WTC11 (cell line): ENCODE results near the gene PAQR4. TPM values are rescaled to one million over a fixed set of nuclear protein-coding genes. Genes with fewer than 3 reads are reported as not detected.

Experiments
- ATAC-seq: fragments of 200-7000 bp; cut with Tn5 transposase; 2 replicates; pipeline ENCODE4 v1.10.0; 2021; ENCODE audit warnings: mild to moderate bottlenecking, moderate library complexity
- CTCF ChIA-PET: fragments of 300-600 bp; sonication (Branson Sonifier 250); formaldehyde crosslinking; loops from one replicate; lab custom pipeline; 2021; ENCODE audit warnings: antibody characterized with exemption; lab: Charles Lee
- POLR2A ChIA-PET: fragments of 350-600 bp; sonication (Branson Sonifier 250); formaldehyde crosslinking; loops from one replicate; lab custom pipeline; 2021; ENCODE audit warnings: antibody characterized with exemption; lab: Charles Lee
- DNase-seq: peaks from one replicate; pipeline ENCODE4 v3.0.0; 2021; ENCODE audit warnings: low spot score
- H3K27ac Mint-ChIP-seq: 2 replicates; pipeline ENCODE4 v1.8.0; 2021; ENCODE audit warnings: mixed read lengths
- H3K27me3 Mint-ChIP-seq: 2 replicates; pipeline ENCODE4 v1.8.0; 2021; ENCODE audit warnings: low read depth, mild to moderate bottlenecking, moderate library complexity, mixed read lengths
- H3K36me3 Mint-ChIP-seq: 2 replicates; pipeline ENCODE4 v1.8.0; 2021; ENCODE audit warnings: mixed read lengths
- H3K4me1 Mint-ChIP-seq: 2 replicates; pipeline ENCODE4 v1.8.0; 2022; ENCODE audit warnings: mixed read lengths
- H3K4me3 Mint-ChIP-seq: 2 replicates; pipeline ENCODE4 v1.8.0; 2021; ENCODE audit warnings: mild to moderate bottlenecking, moderate library complexity, mixed read lengths
- H3K9me3 Mint-ChIP-seq: 2 replicates; pipeline ENCODE4 v1.8.0; 2021; ENCODE audit warnings: mixed read lengths
- CBFB ChIP-seq: sonication (generic); formaldehyde crosslinking; IDR thresholded peaks from 2 replicates; pipeline ENCODE4 v1.8.1; 2022; ENCODE audit warnings: mild to moderate bottlenecking, low read depth, missing genetic modification reagents
- EMX1 ChIP-seq: fragments of 250-450 bp; sonication (Bioruptor Pico); IDR thresholded peaks from 2 replicates; pipeline ENCODE4 v1.8.0; 2021; ENCODE audit warnings: mild to moderate bottlenecking
- ETV6 ChIP-seq: sonication (generic); formaldehyde crosslinking; IDR thresholded peaks from 2 replicates; pipeline ENCODE4 v1.8.1; 2022; ENCODE audit warnings: mild to moderate bottlenecking, missing genetic modification reagents
- FOXK1 ChIP-seq: sonication (generic); formaldehyde crosslinking; IDR thresholded peaks from 2 replicates; pipeline ENCODE4 v1.8.0; 2022; ENCODE audit warnings: mild to moderate bottlenecking, moderate library complexity, missing genetic modification reagents
- FOXP1 ChIP-seq: sonication (generic); formaldehyde crosslinking; IDR thresholded peaks from 2 replicates; pipeline ENCODE4 v1.8.0; 2022; ENCODE audit warnings: missing genetic modification reagents, mild to moderate bottlenecking, moderate library complexity, borderline replicate concordance
- IRF2 ChIP-seq: sonication (generic); formaldehyde crosslinking; IDR thresholded peaks from 2 replicates; pipeline ENCODE4 v1.8.0; 2022; ENCODE audit warnings: low read depth, missing genetic modification reagents, borderline replicate concordance
- KAT7 ChIP-seq: sonication (generic); formaldehyde crosslinking; IDR thresholded peaks from 2 replicates; pipeline ENCODE4 v1.8.1; 2023; ENCODE audit warnings: missing genetic modification reagents, mild to moderate bottlenecking, borderline replicate concordance
- MYBL2 ChIP-seq: sonication (generic); formaldehyde crosslinking; IDR thresholded peaks from 2 replicates; pipeline ENCODE4 v1.8.1; 2023; ENCODE audit warnings: mild to moderate bottlenecking, moderate library complexity, missing genetic modification reagents
- SMAD3 ChIP-seq: sonication (generic); formaldehyde crosslinking; IDR thresholded peaks from 2 replicates; pipeline ENCODE4 v1.8.0; 2022; ENCODE audit warnings: missing genetic modification reagents, mild to moderate bottlenecking, borderline replicate concordance
- TEAD1 ChIP-seq: sonication (generic); formaldehyde crosslinking; IDR thresholded peaks from 2 replicates; pipeline ENCODE4 v1.8.0; 2022; ENCODE audit warnings: mild to moderate bottlenecking, missing genetic modification reagents
- TP53 ChIP-seq: sonication (generic); formaldehyde crosslinking; IDR thresholded peaks from 2 replicates; pipeline ENCODE4 v1.8.1; 2023; ENCODE audit warnings: mild to moderate bottlenecking, missing genetic modification reagents
- ZBTB21 ChIP-seq: sonication (generic); formaldehyde crosslinking; IDR thresholded peaks from 2 replicates; pipeline ENCODE4 v1.8.1; 2023; ENCODE audit warnings: mild to moderate bottlenecking, missing genetic modification reagents, borderline replicate concordance
- ZNF416 ChIP-seq: fragments of 250-450 bp; sonication (Bioruptor Pico); IDR thresholded peaks from 2 replicates; pipeline ENCODE4 v1.9.0; 2021; ENCODE audit warnings: mild to moderate bottlenecking, inconsistent platforms
- ZNF423 ChIP-seq: fragments of 250-450 bp; sonication (Bioruptor Pico); IDR thresholded peaks from 2 replicates; pipeline ENCODE4 v2.1.2; 2022; ENCODE audit warnings: mild to moderate bottlenecking, moderate library complexity
- total RNA-seq: library from RNA; stranded (reverse); gene quantifications from 3 replicates; pipeline ENCODE4 v1.2.3, GENCODE V29; 2021
- TF ChIP-seq, protein P1 (sequence below): sonication (generic); formaldehyde crosslinking; IDR thresholded peaks from 2 replicates; pipeline ENCODE4 v1.8.1; 2023; ENCODE audit warnings: mild to moderate bottlenecking, missing genetic modification reagents, borderline replicate concordance
- TF ChIP-seq, protein P2 (sequence below): sonication (generic); formaldehyde crosslinking; IDR thresholded peaks from 2 replicates; pipeline ENCODE4 v1.8.1; 2023; ENCODE audit warnings: mild to moderate bottlenecking, missing genetic modification reagents
- TF ChIP-seq, protein P3 (sequence below): sonication (generic); formaldehyde crosslinking; conservative IDR thresholded peaks from 2 replicates; pipeline ENCODE4 v1.8.1; 2023; ENCODE audit warnings: mild to moderate bottlenecking, low read depth, missing genetic modification reagents, moderate library complexity
- TF ChIP-seq, protein P4 (sequence below): sonication (generic); formaldehyde crosslinking; IDR thresholded peaks from 2 replicates; pipeline ENCODE4 v1.8.1; 2023; ENCODE audit warnings: mild to moderate bottlenecking, moderate library complexity, missing genetic modification reagents
- TF ChIP-seq, protein P5 (sequence below): sonication (generic); formaldehyde crosslinking; IDR thresholded peaks from 2 replicates; pipeline ENCODE4 v1.8.1; 2023; ENCODE audit warnings: mild to moderate bottlenecking, missing genetic modification reagents, moderate library complexity
- TF ChIP-seq, protein P6 (sequence below): sonication (generic); formaldehyde crosslinking; IDR thresholded peaks from 2 replicates; pipeline ENCODE4 v1.8.0; 2023; ENCODE audit warnings: missing genetic modification reagents
- TF ChIP-seq, protein P7 (sequence below): sonication (generic); formaldehyde crosslinking; IDR thresholded peaks from 2 replicates; pipeline ENCODE4 v1.8.0; 2022; ENCODE audit warnings: mild to moderate bottlenecking, missing genetic modification reagents
- TF ChIP-seq, protein P8 (sequence below): sonication (generic); formaldehyde crosslinking; IDR thresholded peaks from 2 replicates; pipeline ENCODE4 v1.8.0; 2022; ENCODE audit warnings: mild to moderate bottlenecking, missing genetic modification reagents

The PAQR4 gene
- total RNA-seq, 1 experiment from 2014 or later: 32.4 TPM

DNA sequence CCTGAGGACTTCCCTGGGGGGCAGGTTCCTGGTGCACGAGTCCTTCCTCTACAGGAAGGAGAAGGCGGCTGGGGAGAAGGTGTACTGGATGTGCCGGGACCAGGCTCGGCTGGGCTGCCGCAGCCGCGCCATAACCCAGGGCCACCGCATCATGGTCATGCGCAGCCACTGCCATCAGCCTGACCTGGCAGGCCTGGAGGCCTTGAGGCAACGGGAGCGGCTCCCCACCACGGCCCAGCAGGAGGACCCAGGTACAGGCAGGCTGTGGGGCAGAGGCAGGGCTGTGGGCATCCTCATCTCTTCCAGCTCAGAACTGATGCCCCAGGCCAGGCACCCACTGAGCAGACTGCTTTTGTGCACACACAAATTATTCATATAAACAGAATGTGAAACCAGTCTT is 30.9 kb upstream of the PAQR4 start:
- ChIA-PET CTCF (interaction anchor here (0.7 to 2.7 kb wide), 2 partner anchors 11 to 104 kb away, joined by 4 to 10 read pairs; no protein-coding TSS in a partner anchor), POLR2A (no interaction called here)
- ATAC-seq: no peak
- H3K9me3 Mint-ChIP-seq: no peaks in the 10 kb centered on the region
- peaks cover 13% of the 10 kb centered on the region for H3K36me3 Mint-ChIP-seq
- TF ChIP-seq, protein P1, sequence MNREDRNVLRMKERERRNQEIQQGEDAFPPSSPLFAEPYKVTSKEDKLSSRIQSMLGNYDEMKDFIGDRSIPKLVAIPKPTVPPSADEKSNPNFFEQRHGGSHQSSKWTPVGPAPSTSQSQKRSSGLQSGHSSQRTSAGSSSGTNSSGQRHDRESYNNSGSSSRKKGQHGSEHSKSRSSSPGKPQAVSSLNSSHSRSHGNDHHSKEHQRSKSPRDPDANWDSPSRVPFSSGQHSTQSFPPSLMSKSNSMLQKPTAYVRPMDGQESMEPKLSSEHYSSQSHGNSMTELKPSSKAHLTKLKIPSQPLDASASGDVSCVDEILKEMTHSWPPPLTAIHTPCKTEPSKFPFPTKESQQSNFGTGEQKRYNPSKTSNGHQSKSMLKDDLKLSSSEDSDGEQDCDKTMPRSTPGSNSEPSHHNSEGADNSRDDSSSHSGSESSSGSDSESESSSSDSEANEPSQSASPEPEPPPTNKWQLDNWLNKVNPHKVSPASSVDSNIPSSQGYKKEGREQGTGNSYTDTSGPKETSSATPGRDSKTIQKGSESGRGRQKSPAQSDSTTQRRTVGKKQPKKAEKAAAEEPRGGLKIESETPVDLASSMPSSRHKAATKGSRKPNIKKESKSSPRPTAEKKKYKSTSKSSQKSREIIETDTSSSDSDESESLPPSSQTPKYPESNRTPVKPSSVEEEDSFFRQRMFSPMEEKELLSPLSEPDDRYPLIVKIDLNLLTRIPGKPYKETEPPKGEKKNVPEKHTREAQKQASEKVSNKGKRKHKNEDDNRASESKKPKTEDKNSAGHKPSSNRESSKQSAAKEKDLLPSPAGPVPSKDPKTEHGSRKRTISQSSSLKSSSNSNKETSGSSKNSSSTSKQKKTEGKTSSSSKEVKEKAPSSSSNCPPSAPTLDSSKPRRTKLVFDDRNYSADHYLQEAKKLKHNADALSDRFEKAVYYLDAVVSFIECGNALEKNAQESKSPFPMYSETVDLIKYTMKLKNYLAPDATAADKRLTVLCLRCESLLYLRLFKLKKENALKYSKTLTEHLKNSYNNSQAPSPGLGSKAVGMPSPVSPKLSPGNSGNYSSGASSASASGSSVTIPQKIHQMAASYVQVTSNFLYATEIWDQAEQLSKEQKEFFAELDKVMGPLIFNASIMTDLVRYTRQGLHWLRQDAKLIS (CRISPR knock-in tag): no peak
- no peak for TF ChIP-seq KAT7 (CRISPR knock-in tag)
- no peak for TF ChIP-seq ETV6 (CRISPR knock-in tag)
- no peak for TF ChIP-seq TP53 (CRISPR knock-in tag)
- TF ChIP-seq, protein P2, sequence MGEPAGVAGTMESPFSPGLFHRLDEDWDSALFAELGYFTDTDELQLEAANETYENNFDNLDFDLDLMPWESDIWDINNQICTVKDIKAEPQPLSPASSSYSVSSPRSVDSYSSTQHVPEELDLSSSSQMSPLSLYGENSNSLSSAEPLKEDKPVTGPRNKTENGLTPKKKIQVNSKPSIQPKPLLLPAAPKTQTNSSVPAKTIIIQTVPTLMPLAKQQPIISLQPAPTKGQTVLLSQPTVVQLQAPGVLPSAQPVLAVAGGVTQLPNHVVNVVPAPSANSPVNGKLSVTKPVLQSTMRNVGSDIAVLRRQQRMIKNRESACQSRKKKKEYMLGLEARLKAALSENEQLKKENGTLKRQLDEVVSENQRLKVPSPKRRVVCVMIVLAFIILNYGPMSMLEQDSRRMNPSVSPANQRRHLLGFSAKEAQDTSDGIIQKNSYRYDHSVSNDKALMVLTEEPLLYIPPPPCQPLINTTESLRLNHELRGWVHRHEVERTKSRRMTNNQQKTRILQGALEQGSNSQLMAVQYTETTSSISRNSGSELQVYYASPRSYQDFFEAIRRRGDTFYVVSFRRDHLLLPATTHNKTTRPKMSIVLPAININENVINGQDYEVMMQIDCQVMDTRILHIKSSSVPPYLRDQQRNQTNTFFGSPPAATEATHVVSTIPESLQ (CRISPR knock-in tag): no peak
- TF ChIP-seq EMX1 (CRISPR knock-in tag): no peak
- TF ChIP-seq, protein P3, sequence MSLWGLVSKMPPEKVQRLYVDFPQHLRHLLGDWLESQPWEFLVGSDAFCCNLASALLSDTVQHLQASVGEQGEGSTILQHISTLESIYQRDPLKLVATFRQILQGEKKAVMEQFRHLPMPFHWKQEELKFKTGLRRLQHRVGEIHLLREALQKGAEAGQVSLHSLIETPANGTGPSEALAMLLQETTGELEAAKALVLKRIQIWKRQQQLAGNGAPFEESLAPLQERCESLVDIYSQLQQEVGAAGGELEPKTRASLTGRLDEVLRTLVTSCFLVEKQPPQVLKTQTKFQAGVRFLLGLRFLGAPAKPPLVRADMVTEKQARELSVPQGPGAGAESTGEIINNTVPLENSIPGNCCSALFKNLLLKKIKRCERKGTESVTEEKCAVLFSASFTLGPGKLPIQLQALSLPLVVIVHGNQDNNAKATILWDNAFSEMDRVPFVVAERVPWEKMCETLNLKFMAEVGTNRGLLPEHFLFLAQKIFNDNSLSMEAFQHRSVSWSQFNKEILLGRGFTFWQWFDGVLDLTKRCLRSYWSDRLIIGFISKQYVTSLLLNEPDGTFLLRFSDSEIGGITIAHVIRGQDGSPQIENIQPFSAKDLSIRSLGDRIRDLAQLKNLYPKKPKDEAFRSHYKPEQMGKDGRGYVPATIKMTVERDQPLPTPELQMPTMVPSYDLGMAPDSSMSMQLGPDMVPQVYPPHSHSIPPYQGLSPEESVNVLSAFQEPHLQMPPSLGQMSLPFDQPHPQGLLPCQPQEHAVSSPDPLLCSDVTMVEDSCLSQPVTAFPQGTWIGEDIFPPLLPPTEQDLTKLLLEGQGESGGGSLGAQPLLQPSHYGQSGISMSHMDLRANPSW (CRISPR knock-in tag): no peak
- no peak for TF ChIP-seq TEAD1
- TF ChIP-seq, protein P4, sequence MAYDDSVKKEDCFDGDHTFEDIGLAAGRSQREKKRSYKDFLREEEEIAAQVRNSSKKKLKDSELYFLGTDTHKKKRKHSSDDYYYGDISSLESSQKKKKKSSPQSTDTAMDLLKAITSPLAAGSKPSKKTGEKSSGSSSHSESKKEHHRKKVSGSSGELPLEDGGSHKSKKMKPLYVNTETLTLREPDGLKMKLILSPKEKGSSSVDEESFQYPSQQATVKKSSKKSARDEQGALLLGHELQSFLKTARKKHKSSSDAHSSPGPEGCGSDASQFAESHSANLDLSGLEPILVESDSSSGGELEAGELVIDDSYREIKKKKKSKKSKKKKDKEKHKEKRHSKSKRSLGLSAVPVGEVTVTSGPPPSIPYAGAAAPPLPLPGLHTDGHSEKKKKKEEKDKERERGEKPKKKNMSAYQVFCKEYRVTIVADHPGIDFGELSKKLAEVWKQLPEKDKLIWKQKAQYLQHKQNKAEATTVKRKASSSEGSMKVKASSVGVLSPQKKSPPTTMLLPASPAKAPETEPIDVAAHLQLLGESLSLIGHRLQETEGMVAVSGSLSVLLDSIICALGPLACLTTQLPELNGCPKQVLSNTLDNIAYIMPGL (CRISPR knock-in tag): no peak
- TF ChIP-seq CBFB: no peak
- no peak for TF ChIP-seq SMAD3
- TF ChIP-seq IRF2 (CRISPR knock-in tag): no peak
- TF ChIP-seq, protein P5, sequence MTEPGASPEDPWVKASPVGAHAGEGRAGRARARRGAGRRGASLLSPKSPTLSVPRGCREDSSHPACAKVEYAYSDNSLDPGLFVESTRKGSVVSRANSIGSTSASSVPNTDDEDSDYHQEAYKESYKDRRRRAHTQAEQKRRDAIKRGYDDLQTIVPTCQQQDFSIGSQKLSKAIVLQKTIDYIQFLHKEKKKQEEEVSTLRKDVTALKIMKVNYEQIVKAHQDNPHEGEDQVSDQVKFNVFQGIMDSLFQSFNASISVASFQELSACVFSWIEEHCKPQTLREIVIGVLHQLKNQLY: no peak
- H3K4me1 Mint-ChIP-seq: no peaks in the 10 kb centered on the region
- no peak overlapping the region for H3K4me3 Mint-ChIP-seq
- H3K27ac Mint-ChIP-seq: no peak overlapping the region
- DNase-seq: no peak
- H3K27me3 Mint-ChIP-seq: no peaks in the 10 kb centered on the region

DNA sequence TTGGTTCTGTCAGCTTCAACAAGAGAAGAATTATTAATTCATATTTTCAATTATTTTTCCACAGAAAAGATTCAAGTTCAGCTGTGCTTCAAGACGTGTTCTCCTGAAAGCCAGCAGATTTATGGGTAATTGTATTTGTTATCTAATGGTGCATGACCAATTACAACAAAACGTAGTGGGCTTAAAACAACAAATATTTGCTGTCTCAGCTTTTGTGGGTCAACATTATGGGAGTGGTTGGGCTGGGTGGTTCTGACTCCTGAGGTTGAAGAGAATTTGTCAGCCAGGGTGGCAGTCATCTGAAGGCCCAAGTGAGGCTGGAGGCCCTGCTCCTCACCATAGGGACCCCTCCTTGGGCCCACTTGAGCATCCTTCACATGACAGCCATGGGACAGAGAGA is 29.2 kb upstream of the PAQR4 start:
- H3K4me3 Mint-ChIP-seq: no peak overlapping the region
- H3K4me1 Mint-ChIP-seq: no peaks in the 10 kb centered on the region
- TF ChIP-seq, protein P6, sequence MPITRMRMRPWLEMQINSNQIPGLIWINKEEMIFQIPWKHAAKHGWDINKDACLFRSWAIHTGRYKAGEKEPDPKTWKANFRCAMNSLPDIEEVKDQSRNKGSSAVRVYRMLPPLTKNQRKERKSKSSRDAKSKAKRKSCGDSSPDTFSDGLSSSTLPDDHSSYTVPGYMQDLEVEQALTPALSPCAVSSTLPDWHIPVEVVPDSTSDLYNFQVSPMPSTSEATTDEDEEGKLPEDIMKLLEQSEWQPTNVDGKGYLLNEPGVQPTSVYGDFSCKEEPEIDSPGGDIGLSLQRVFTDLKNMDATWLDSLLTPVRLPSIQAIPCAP (CRISPR knock-in tag): no peak
- TF ChIP-seq, protein P7, sequence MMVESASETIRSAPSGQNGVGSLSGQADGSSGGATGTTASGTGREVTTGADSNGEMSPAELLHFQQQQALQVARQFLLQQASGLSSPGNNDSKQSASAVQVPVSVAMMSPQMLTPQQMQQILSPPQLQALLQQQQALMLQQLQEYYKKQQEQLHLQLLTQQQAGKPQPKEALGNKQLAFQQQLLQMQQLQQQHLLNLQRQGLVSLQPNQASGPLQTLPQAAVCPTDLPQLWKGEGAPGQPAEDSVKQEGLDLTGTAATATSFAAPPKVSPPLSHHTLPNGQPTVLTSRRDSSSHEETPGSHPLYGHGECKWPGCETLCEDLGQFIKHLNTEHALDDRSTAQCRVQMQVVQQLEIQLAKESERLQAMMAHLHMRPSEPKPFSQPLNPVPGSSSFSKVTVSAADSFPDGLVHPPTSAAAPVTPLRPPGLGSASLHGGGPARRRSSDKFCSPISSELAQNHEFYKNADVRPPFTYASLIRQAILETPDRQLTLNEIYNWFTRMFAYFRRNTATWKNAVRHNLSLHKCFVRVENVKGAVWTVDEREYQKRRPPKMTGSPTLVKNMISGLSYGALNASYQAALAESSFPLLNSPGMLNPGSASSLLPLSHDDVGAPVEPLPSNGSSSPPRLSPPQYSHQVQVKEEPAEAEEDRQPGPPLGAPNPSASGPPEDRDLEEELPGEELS (CRISPR knock-in tag): no peak
- TF ChIP-seq, protein P8, sequence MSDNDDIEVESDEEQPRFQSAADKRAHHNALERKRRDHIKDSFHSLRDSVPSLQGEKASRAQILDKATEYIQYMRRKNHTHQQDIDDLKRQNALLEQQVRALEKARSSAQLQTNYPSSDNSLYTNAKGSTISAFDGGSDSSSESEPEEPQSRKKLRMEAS (CRISPR knock-in tag): no peak
- TF ChIP-seq FOXP1 (CRISPR knock-in tag) (no peak), ZBTB21 (no peak), TP53 (CRISPR knock-in tag) (no peak), ZNF416 (CRISPR knock-in tag) (no peak), TEAD1 (no peak), FOXK1 (CRISPR knock-in tag) (no peak), MYBL2 (CRISPR knock-in tag) (no peak), ZNF423 (CRISPR knock-in tag) (no peak)
- no peaks in the 10 kb centered on the region for H3K9me3 Mint-ChIP-seq
- DNase-seq: no peak
- ATAC-seq: no peak
- CTCF ChIA-PET: interaction anchor here (0.6 to 2.2 kb wide), 3 partner anchors 13 to 142 kb away, joined by 3 to 9 read pairs (median 3); no protein-coding TSS in a partner anchor
- peaks cover 16% of the 10 kb centered on the region for H3K36me3 Mint-ChIP-seq
- no peaks in the 10 kb centered on the region for H3K27me3 Mint-ChIP-seq
- POLR2A ChIA-PET: no interaction called here
- H3K27ac Mint-ChIP-seq: no peak overlapping the region
